Caco-2 (cell line): ENCODE results near the gene SLC16A12. TPM values are rescaled to one million over a fixed set of nuclear protein-coding genes. Genes with fewer than 3 reads are reported as not detected.

Source experiments
- BruUV-seq: library from RNA; stranded (reverse); fragments of 400-500 nt; replicated peaks from 2 replicates; lab custom pipeline; 2021; lab: Mats Ljungman, UMichigan
- CTCF ChIA-PET: fragments of 300-600 bp; sonication (Branson Sonifier 250); formaldehyde crosslinking; loops from one replicate; lab custom pipeline; 2022; ENCODE audit warnings: antibody characterized with exemption; lab: Charles Lee
- POLR2A ChIA-PET: fragments of 300-600 bp; sonication (Branson Sonifier 250); formaldehyde crosslinking; loops from one replicate; lab custom pipeline; 2022; ENCODE audit warnings: antibody characterized with exemption; lab: Charles Lee
- DNase-seq, 2 experiments: peaks; one replicate each; pipeline versions ENCODE4 v3.0.0 to v3.0.0-alpha.2; 2020 to 2022
- H3K27me3 ChIP-seq: replicated peaks from 2 replicates; pipeline ENCODE4 v1.6.0; 2011; ENCODE audit warnings: low read length; ENCODE audit not compliant: control insufficient read depth, insufficient read depth
- H3K36me3 ChIP-seq: 2 replicates; pipeline ENCODE4 v1.5.1; 2011; ENCODE audit warnings: low read length; ENCODE audit not compliant: control insufficient read depth, insufficient read depth
- H3K4me1 ChIP-seq: fragments of 250-450 bp; sonication (Bioruptor Pico); 2 replicates; pipeline ENCODE4 v1.5.1; 2020; ENCODE audit warnings: mild to moderate bottlenecking
- H3K4me3 ChIP-seq: 2 replicates; pipeline ENCODE4 v1.5.1; 2011; ENCODE audit warnings: low read depth, mild to moderate bottlenecking, control low read depth, low read length
- H3K9me3 ChIP-seq: fragments of 250-450 bp; sonication (Bioruptor Pico); 2 replicates; pipeline ENCODE4 v1.5.1; 2020; ENCODE audit warnings: mild to moderate bottlenecking, moderate library complexity
- H3K27ac Mint-ChIP-seq: one replicate; pipeline ENCODE4 v1.8.0; 2022; ENCODE audit warnings: mixed read lengths; ENCODE audit not compliant: unreplicated experiment
- H3K27me3 Mint-ChIP-seq: one replicate; pipeline ENCODE4 v1.8.0; 2022; ENCODE audit warnings: mixed read lengths; ENCODE audit not compliant: insufficient read depth, unreplicated experiment
- H3K36me3 Mint-ChIP-seq: one replicate; pipeline ENCODE4 v1.8.0; 2022; ENCODE audit warnings: mild to moderate bottlenecking, mixed read lengths; ENCODE audit not compliant: insufficient read depth, unreplicated experiment
- H3K4me1 Mint-ChIP-seq: one replicate; pipeline ENCODE4 v1.8.0; 2022; ENCODE audit warnings: low read depth, mixed read lengths; ENCODE audit not compliant: unreplicated experiment
- H3K4me3 Mint-ChIP-seq: one replicate; pipeline ENCODE4 v1.8.0; 2022; ENCODE audit warnings: mild to moderate bottlenecking, moderate library complexity, mixed read lengths; ENCODE audit not compliant: unreplicated experiment
- H3K9me3 Mint-ChIP-seq: one replicate; pipeline ENCODE4 v1.8.0; 2022; ENCODE audit warnings: mixed read lengths; ENCODE audit not compliant: unreplicated experiment
- CTCF ChIP-seq, 2 experiments: fragments of 200-600 bp in 1 of 2; IDR thresholded peaks; 1 replicate in 1 of 2; 2 replicates in 1 of 2; pipeline versions ENCODE4 v1.5.1 to v1.8.0; 2011 to 2022; ENCODE audit warnings: antibody characterized with exemption in 1 of 2, control low read depth in 1 of 2, inconsistent platforms in 1 of 2, low read depth in 1 of 2, low read length in 1 of 2, mild to moderate bottlenecking in 1 of 2, moderate library complexity in 1 of 2; ENCODE audit not compliant: insufficient read depth in 1 of 2, severe bottlenecking in 1 of 2, unreplicated experiment in 1 of 2
- intact Hi-C: fragments of 100-400 bp; cut with micrococcal nuclease; formaldehyde crosslinking; loops from one replicate; pipeline ENCODE4 v1.10.0; 2022; ENCODE audit not compliant: unreplicated experiment
- total RNA-seq: library from RNA; stranded (reverse); gene quantifications from 2 replicates; pipeline ENCODE4 v1.2.3, GENCODE V29; 2022

The SLC16A12 gene
- total RNA-seq, 1 experiment from 2014 or later = not detected

GRCh38 chr10:89503151-89503550 is 32.2 kb downstream of the SLC16A12 start:
- ChIA-PET CTCF (no interaction called here), POLR2A (no interaction called here)
- BruUV-seq = no TSS peak
- Histone ChIP-seq H3K4me1 (no peaks in the 10 kb centered on the region), H3K36me3 (no peaks in the 10 kb centered on the region), H3K9me3 (no peaks in the 10 kb centered on the region), H3K4me3 (no peak overlapping the region), H3K27me3 (no peaks in the 10 kb centered on the region)
- TF ChIP-seq CTCF (IDR thresholded peaks at IDR 0.05; ENCODE audit: insufficient read depth in 1 of 2, low read depth in 1 of 2, low read length in 1 of 2, severe bottlenecking in 1 of 2, unreplicated experiment in 1 of 2) = no peak
- no peaks in the 10 kb centered on the region for H3K36me3 Mint-ChIP-seq
- H3K27me3 Mint-ChIP-seq = peaks cover 14% of the 10 kb centered on the region
- H3K9me3 Mint-ChIP-seq = peaks cover 13% of the 10 kb centered on the region
- intact Hi-C loops = no loop called here
- DNase-seq = no peak
- H3K4me3 Mint-ChIP-seq = no peak overlapping the region
- no peak overlapping the region for H3K27ac Mint-ChIP-seq
- H3K4me1 Mint-ChIP-seq = no peaks in the 10 kb centered on the region

GRCh38 chr10:89502549-89502948 is 32.8 kb downstream of the SLC16A12 start:
- H3K27ac Mint-ChIP-seq = no peak overlapping the region
- intact Hi-C loops = no loop called here
- no peak overlapping the region for H3K4me3 Mint-ChIP-seq
- DNase-seq = no peak
- H3K4me1 Mint-ChIP-seq = no peaks in the 10 kb centered on the region
- H3K4me3 ChIP-seq = no peak overlapping the region
- H3K4me1 ChIP-seq = no peaks in the 10 kb centered on the region
- TF ChIP-seq CTCF (IDR thresholded peaks at IDR 0.05; ENCODE audit: insufficient read depth in 1 of 2, low read depth in 1 of 2, low read length in 1 of 2, severe bottlenecking in 1 of 2, unreplicated experiment in 1 of 2) = no peak
- no peaks in the 10 kb centered on the region for H3K36me3 ChIP-seq
- POLR2A ChIA-PET = no interaction called here
- no peaks in the 10 kb centered on the region for H3K36me3 Mint-ChIP-seq
- H3K27me3 Mint-ChIP-seq = peaks cover 14% of the 10 kb centered on the region
- H3K27me3 ChIP-seq = no peaks in the 10 kb centered on the region
- CTCF ChIA-PET = no interaction called here
- H3K9me3 ChIP-seq = no peaks in the 10 kb centered on the region
- peaks cover 13% of the 10 kb centered on the region for H3K9me3 Mint-ChIP-seq
- no TSS peak for BruUV-seq

GRCh38 chr10:89494575-89494974 is 40.8 kb downstream of the SLC16A12 start:
- H3K27me3 Mint-ChIP-seq = peaks cover 6% of the 10 kb centered on the region
- POLR2A ChIA-PET = no interaction called here
- BruUV-seq = no TSS peak
- Histone ChIP-seq H3K4me3 (no peak overlapping the region), H3K9me3 (no peaks in the 10 kb centered on the region), H3K36me3 (no peaks in the 10 kb centered on the region), H3K4me1 (no peaks in the 10 kb centered on the region), H3K27me3 (no peaks in the 10 kb centered on the region)
- no peak overlapping the region for H3K4me3 Mint-ChIP-seq
- intact Hi-C loops = no loop called here
- no peaks in the 10 kb centered on the region for H3K36me3 Mint-ChIP-seq
- H3K4me1 Mint-ChIP-seq = no peaks in the 10 kb centered on the region
- CTCF ChIA-PET = no interaction called here
- no peak for DNase-seq
- no peak overlapping the region for H3K27ac Mint-ChIP-seq
- no peak for TF ChIP-seq CTCF (IDR thresholded peaks at IDR 0.05; ENCODE audit: insufficient read depth in 1 of 2, low read depth in 1 of 2, low read length in 1 of 2, severe bottlenecking in 1 of 2, unreplicated experiment in 1 of 2)
- H3K9me3 Mint-ChIP-seq = peaks cover 5% of the 10 kb centered on the region
